K562 (cell line): Measurements from ENCODE around the gene CLCNKA. TPM values are rescaled to one million over a fixed set of nuclear protein-coding genes. Genes with fewer than 3 reads are reported as not detected.
A peak's percentile ranks its signal among the peaks of the same experiment; 100 is the strongest.

Experiments
- AFF4 ChIP-seq: sonication (generic); formaldehyde crosslinking; IDR thresholded peaks from 2 replicates; pipeline ENCODE4 v1.8.0; 2023; ENCODE audit warnings: mild to moderate bottlenecking, missing genetic modification reagents
- ARHGAP35 ChIP-seq: fragments of 450-650 bp; IDR thresholded peaks from 2 replicates; pipeline ENCODE4 v1.6.1; 2018; ENCODE audit not compliant: partially characterized antibody
- ARID3A ChIP-seq: IDR thresholded peaks from 2 replicates; pipeline ENCODE4 v1.6.1; 2012; ENCODE audit warnings: low read depth, low read length, improper control_type of control experiment, borderline replicate concordance
- CTBP1 ChIP-seq: fragments of 450-650 bp; IDR thresholded peaks from 2 replicates; pipeline ENCODE4 v1.6.1; 2016; ENCODE audit warnings: borderline replicate concordance
- FIP1L1 ChIP-seq: fragments of 200-400 bp; formaldehyde crosslinking; IDR thresholded peaks from 2 replicates; pipeline ENCODE4 v1.6.1; 2018; ENCODE audit warnings: mild to moderate bottlenecking, low read depth, low read length; ENCODE audit not compliant: poor library complexity, severe bottlenecking
- FOXP1 ChIP-seq: sonication (generic); formaldehyde crosslinking; IDR thresholded peaks from 2 replicates; pipeline ENCODE4 v1.8.0; 2022; ENCODE audit warnings: mild to moderate bottlenecking, missing genetic modification reagents
- GABPA ChIP-seq: fragments of 200-800 bp; sonication (Bioruptor generic); conservative IDR thresholded peaks from 2 replicates; pipeline ENCODE4 v1.6.1; 2016; ENCODE audit warnings: low read depth, missing genetic modification characterization, missing compliant biosample characterization
- HDAC6 ChIP-seq: IDR thresholded peaks from 2 replicates; pipeline ENCODE4 v1.6.1; 2012; ENCODE audit warnings: low read depth, mild to moderate bottlenecking, control low read depth, inconsistent platforms, low read length, moderate library complexity
- MLX ChIP-seq, 2 experiments: fragments of 450-650 bp in 1 of 2; sonication (generic) in 1 of 2; formaldehyde crosslinking; conservative IDR thresholded peaks; 2 replicates each; pipeline versions ENCODE4 v1.4.0 to v1.8.1; 2020 to 2022; ENCODE audit warnings: mild to moderate bottlenecking in 1 of 2, missing genetic modification reagents in 1 of 2
- NFE2 ChIP-seq: IDR thresholded peaks from 2 replicates; pipeline ENCODE4 v1.6.1; 2014; ENCODE audit warnings: antibody characterized with exemption, low read depth
- POLR2AphosphoS2 ChIP-seq: IDR thresholded peaks from 2 replicates; pipeline ENCODE4 v1.6.1; 2012; ENCODE audit warnings: low read length, improper control_type of control experiment
- POLR2G ChIP-seq: fragments of 200-400 bp; formaldehyde crosslinking; IDR thresholded peaks from 2 replicates; pipeline ENCODE4 v1.6.1; 2017; ENCODE audit warnings: low read depth, mild to moderate bottlenecking, antibody characterized with exemption, low read length, moderate library complexity
- PTTG1 ChIP-seq: fragments of 450-650 bp; IDR thresholded peaks from 2 replicates; pipeline ENCODE4 v1.6.1; 2016; ENCODE audit warnings: low read depth, mild to moderate bottlenecking, missing genetic modification characterization, missing compliant biosample characterization
- RAD51 ChIP-seq: fragments of 450-650 bp; IDR thresholded peaks from 2 replicates; pipeline ENCODE4 v1.7.1; 2016; ENCODE audit warnings: low read depth, mild to moderate bottlenecking, borderline replicate concordance
- ZKSCAN3 ChIP-seq: fragments of 250-450 bp; sonication (Bioruptor Pico); IDR thresholded peaks from 2 replicates; pipeline ENCODE4 v1.4.0; 2020
- ZKSCAN8 ChIP-seq: fragments of 200-800 bp; sonication (Bioruptor generic); IDR thresholded peaks from 2 replicates; pipeline ENCODE4 v1.6.1; 2016; ENCODE audit warnings: missing genetic modification characterization, missing compliant biosample characterization
- ZNF143 ChIP-seq: sonication (generic); formaldehyde crosslinking; IDR thresholded peaks from 2 replicates; pipeline ENCODE4 v1.9.0; 2022; ENCODE audit warnings: mild to moderate bottlenecking, missing genetic modification reagents
- ZSCAN32 ChIP-seq: fragments of 450-650 bp; formaldehyde crosslinking; IDR thresholded peaks from 2 replicates; pipeline ENCODE4 v1.4.0; 2020; ENCODE audit warnings: mild to moderate bottlenecking, moderate library complexity
- polyA plus RNA-seq, 8 experiments: library from polyadenylated mRNA; depleted of rRNA in 4 of 8; stranded (reverse) in 5 of 8; unstranded in 3 of 8; fragments of >200 nt; fragmentation: Nextera tagmentation in 2 of 8; fragmentation: Illumina TruSeq in 1 of 8; extraction: Ambion mirVana in 2 of 8; extraction: Trizol in 1 of 8; gene quantifications; 2 replicates each; pipeline versions ENCODE4 v1.2.1 to v1.2.3, GENCODE V29; 2011 to 2014; ENCODE audit warnings: inconsistent platforms in 1 of 8, missing spikeins in 1 of 8
- total RNA-seq, 7 experiments: library from RNA; depleted of rRNA in 6 of 7; stranded (reverse); fragments of >200 nt in 6 of 7; fragmentation: Illumina TruSeq in 2 of 7; extraction: Trizol in 2 of 7; gene quantifications; 2 replicates each; pipeline versions ENCODE4 v1.2.1 to v1.2.3, GENCODE V29; 2011 to 2021; ENCODE audit warnings: low replicate concordance in 1 of 7
- TF ChIP-seq, protein P1 (sequence below): sonication (generic); formaldehyde crosslinking; IDR thresholded peaks from 2 replicates; pipeline ENCODE4 v1.8.0; 2022; ENCODE audit warnings: missing genetic modification reagents, mild to moderate bottlenecking, borderline replicate concordance

Gene CLCNKA
- total and polyA plus RNA-seq, 9 of the 15 experiments (the other 6 are each of a cell fraction or from before 2014, with no cell fraction given): 0.03 to 0.37 (median 0.10) TPM; not detected in 3

DNA sequence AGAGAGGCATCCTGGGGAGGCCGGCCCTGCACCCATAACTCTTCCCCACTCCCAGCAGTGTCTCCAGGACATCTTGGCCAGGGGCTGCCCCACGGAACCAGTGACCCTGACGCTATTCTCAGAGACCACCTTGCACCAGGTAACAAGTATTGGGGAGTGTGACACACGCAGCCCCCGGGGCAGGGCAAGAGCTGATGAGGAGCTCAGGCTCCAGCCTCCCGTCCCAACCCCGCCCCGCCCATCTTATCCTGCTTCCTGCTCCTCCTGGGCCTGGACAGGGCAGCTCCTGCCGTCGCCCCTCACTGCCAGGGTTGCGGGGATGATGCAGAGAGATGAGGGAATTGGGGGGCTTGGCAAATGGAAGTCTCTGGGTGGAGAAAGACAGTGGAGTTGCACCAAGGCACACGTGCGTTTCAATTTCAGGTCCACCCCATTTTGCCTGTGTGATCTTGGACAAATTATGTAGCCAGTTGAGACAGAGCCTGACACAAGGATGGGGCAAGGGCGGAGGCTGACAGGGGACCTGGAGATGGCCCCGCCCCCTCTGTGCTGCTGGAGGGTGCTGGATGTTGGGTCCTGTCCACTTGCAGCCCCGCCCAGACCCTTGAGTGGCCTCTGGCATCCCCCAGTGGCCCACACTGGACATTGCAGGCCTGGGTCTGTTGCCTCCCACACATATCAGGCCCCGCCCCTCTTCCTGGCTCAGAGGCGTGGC, 10.7 kb downstream of the CLCNKA start (continued):
- TF ChIP-seq ARID3A: no peak
- TF ChIP-seq MLX (CRISPR knock-in tag; conservative IDR thresholded peaks at IDR 0.05): no peak
- TF ChIP-seq ZSCAN32 (CRISPR knock-in tag): no peak
- peak; percentile 52 for TF ChIP-seq FIP1L1
- TF ChIP-seq AFF4: peak; percentile 62; the same call in 1 of the 2 replicates
- TF ChIP-seq NFE2: no peak
- TF ChIP-seq POLR2G: no peak
- no peak for TF ChIP-seq ZKSCAN3
- TF ChIP-seq ARHGAP35: no peak
- TF ChIP-seq, protein P1, sequence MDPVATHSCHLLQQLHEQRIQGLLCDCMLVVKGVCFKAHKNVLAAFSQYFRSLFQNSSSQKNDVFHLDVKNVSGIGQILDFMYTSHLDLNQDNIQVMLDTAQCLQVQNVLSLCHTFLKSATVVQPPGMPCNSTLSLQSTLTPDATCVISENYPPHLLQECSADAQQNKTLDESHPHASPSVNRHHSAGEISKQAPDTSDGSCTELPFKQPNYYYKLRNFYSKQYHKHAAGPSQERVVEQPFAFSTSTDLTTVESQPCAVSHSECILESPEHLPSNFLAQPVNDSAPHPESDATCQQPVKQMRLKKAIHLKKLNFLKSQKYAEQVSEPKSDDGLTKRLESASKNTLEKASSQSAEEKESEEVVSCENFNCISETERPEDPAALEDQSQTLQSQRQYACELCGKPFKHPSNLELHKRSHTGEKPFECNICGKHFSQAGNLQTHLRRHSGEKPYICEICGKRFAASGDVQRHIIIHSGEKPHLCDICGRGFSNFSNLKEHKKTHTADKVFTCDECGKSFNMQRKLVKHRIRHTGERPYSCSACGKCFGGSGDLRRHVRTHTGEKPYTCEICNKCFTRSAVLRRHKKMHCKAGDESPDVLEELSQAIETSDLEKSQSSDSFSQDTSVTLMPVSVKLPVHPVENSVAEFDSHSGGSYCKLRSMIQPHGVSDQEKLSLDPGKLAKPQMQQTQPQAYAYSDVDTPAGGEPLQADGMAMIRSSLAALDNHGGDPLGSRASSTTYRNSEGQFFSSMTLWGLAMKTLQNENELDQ (CRISPR knock-in tag): no peak
- TF ChIP-seq GABPA (tag): no peak
- no peak for TF ChIP-seq ZKSCAN8 (CRISPR knock-in tag)
- no peak; the same call in 1 of the 2 replicates for TF ChIP-seq RAD51
- no peak for TF ChIP-seq ZNF143
- TF ChIP-seq PTTG1 (tag): no peak
- no peak for TF ChIP-seq POLR2AphosphoS2
- peak; percentile 97 for TF ChIP-seq CTBP1
- TF ChIP-seq HDAC6: no peak
- no peak for TF ChIP-seq FOXP1 (CRISPR knock-in tag)
